Head of caudate nucleus (tissue), 42 donors: ENCODE measurements around the gene SEMA4A.
A peak's percentile ranks its signal among the peaks of the same experiment; 100 is the strongest.
"Not testable (repeated sequence)": the region's sequence is repeated elsewhere in the genome, so short reads cannot be mapped to it uniquely, and the experiment has no call there.

Source experiments
- DNase-seq, 42 donors: peaks; one replicate each; pipeline versions ENCODE4 v3.0.0 to v3.0.0-alpha.2; 2020 to 2021; ENCODE audit warnings: mixed read lengths in 7 of 42
- intact Hi-C: fragments of 100-400 bp; cut with DNase I; formaldehyde crosslinking; loops from one replicate; pipeline ENCODE4 v1.15.0; 2022

The SEMA4A gene

DNA sequence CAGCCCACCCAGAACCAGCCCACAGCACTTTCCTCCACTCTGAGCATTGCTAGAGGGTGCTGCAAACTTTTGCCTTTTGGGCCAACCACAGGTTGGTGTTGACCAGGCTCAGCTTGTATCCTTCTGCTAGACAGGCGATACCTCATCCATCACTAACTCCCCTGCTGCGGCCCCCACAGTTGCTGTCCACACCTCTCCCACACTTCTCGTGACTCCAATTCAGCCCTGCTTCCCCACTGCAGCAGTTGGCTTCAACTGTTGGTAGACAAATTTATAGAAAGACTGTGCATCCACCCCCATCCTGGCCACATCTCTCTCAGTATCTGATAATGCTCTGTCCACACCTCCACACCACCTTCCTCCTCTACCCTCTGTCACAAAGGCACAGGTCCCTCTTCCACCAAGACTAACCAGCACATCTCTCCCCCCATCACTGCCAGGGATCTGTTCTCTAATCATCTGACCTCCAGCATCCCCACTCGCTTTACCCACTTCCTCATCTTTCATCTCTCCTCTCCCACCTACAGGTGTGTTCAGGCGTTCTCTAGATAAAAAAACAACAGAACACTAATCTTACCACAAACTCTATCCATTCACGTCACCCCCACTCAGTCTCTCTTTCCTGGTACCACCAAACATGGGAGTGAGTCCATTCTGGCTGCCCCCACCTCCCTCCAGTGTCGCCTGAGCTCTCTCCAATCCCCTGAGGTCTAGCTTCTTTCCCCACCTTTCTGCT is 24.7 kb downstream of the SEMA4A start:
- DNase-seq, result no peak
- intact Hi-C loops, result no loop called here

DNA sequence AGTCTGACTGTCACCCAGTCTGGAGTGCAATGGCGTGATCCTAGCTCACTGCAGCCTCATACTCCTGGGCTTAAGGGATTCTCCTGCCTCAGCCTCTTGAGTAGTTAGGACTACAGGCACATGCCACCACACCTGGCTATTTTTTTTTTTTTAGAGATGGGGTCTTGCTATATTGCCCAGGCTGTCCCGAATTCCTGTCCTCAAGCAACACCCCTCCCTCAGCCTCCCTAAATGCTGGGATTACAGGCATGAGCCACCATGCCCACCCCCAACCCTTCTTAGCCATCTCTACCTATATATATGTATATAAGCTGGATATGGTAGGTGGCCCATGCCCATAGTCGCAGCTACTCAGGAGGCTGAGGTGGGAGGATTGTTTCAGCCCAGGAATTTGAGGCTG is 27.1 kb downstream of the SEMA4A start:
- intact Hi-C loops, result no loop called here

DNA sequence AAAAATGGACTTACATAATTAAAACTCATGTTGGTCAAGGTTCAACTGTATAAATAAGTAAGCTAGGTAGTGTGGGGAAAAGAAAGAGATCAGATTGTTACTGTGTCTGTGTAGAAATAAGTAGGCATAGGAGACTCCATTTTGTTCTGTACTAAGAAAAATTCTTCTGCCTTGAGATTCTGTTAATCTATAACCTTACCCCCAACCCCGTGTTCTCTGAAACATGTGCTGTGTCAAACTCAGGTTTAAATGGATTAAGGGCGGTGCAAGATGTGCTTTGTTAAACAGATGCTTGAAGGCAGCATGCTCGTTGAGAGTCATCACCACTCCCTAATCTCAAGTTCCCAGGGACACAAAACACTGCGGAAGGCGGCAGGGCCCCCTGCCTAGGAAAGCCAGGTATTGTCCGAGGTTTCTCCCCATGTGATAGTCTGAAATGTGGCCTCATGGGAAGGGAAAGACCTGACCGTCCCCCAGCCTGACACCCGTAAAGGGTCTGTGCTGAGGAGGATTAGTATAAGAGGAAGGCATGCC is 28.1 kb downstream of the SEMA4A start:
- DNase-seq, result not testable (repeated sequence)

More for the DNA sequence above, 27.1 kb downstream of the SEMA4A start:
- DNase-seq, result no peak

DNA sequence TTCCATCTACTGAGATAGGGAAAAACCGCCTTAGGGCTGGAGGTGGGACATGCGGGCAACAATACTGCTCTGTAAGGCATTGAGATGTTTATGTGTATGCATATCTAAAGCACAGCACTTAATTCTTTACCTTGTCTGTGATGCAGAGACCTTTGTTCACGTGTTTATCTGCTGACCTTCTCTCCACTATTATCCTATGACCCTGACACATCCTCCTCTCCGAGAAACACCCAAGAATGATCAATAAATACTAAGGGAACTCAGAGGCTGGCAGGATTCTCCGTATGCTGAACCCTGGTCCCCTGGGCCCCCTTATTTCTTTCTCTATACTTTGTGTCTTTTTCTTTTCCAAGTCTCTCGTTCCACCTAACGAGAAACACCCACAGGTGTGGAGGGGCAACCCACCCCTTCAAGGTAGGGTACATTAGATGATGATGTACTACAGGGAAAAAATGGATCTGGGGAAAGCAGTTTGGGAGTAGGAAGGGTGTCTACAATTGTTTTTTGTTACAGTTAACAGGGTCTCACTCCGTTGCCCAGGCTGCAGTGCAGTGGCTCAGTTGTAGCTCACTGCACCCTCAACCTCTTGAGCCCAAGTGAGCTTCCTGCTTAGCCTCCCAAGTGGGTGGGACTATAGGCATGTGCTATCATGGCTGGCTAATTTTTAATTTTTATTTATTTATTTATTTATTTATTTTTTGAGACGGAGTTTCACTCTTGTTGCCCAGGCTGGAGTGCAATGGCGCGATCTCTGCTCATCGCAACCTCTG is 28.8 kb downstream of the SEMA4A start:
- intact Hi-C loops, DNase-seq: not testable (repeated sequence)

More for the DNA sequence above, 28.1 kb downstream of the SEMA4A start:
- intact Hi-C loops, result not testable (repeated sequence)

DNA sequence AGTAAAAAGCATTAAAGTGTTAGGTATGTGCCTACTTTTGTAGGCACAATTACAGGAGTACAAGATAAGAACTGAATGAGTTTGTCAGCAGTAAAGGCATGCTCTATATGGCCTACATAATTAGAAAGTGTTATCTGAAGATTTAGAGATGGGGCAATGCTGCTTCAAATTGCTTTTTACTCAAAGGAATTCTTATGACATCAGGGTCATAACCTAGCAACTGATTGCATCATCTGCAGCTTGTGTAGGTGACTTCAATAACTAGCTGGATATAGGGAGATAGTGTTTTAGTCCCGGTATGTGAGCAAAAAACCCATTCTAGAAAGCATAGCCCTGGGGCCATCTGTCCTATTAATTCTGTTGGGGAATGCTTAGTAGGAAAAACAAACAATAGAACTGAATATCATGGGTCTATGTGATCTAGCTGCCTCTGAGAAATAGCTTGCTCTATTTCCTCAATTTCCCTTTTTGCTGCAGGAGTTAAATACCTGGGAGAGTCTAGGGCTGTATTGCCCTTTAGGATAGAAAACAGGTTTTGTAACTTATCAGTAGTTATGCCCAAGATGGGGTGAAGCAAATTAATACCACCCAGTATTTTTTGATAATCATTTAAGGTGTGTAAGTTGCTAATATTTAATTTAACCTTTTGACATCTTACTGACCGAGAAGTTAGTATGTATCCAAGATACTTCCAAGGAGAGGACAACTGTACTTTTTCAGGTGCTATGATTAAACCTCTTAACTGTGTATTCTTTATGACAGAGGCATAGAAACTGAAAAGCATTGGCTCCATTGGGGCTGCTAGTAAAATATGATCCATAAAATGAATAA is 33.2 kb downstream of the SEMA4A start:
- DNase-seq, intact Hi-C loops: not testable (repeated sequence)

DNA sequence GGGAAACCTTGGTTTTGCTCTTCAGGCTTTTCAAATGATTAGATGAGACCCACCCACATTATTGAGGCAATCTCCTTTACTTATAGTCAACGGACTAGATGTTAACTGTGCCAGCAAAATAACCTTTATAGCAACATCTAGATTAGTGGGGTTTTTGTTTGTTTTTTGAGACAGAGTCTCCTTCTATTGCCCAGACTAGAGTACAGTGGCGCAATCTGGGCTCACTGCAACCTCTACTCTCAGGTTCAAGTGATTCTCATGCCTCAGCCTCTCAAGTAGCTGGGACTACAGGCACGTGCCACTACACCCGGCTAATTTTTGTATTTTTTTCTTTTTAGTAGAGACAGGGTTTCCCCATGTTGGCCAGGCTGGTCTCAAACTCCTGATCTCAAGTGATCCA is 36.9 kb downstream of the SEMA4A start:
- intact Hi-C loops, result loop anchor here (5.0 kb wide), 1 partner anchor 33 kb away; no protein-coding TSS in a partner anchor
- DNase-seq, result not testable (repeated sequence)

DNA sequence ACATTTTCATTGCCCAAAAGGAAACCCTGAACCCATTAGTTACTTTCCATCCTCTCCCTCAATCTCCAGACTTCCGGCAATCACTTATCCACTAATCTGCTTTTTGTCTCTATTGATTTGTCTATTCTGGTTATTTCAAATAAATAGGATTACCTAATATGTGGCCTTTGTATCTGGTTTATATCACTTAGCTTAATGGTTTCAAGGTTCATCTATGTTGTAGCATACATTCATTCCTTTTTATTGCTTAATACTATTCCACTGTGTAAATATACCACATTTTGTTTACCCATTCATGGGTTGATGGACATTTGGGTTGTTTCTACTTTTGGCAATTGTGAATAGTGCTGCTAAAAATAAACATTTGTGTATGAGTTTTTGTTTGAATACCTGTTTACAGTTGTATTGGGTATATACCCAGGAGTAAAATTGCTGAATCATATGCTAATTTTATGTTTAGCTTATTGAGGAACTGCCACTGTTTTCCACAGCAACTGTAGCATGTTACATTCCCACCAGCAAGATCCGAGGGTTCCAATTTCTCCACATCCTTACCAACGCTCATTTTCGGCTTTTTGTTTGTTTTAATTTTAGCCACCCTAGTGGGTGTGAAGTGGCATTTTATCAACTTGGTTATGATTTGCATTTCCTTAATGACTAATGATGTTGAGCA is 38.0 kb downstream of the SEMA4A start:
- intact Hi-C loops, result loop anchor here (5.0 kb wide), 1 partner anchor 34 kb away; no protein-coding TSS in a partner anchor
- no peak for DNase-seq

DNA sequence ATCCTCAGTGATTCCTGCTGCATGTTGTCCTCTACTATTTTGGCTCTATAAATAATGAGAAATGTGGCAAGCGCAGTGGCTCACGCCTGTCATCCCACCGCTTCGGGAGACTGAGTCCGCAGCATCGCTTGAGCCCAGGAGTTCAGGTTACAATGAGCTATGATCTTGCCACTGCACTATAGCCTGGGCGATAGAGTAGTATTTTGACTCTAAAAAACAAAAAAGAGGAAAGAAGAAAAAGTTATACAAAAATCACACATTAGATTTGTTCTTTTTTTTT is 39.8 kb downstream of the SEMA4A start:
- DNase-seq, result peak in 1 of 42 donors; percentile 32
- intact Hi-C loops, result loop anchor here (5.0 kb wide), 1 partner anchor 36 kb away; no protein-coding TSS in a partner anchor

DNA sequence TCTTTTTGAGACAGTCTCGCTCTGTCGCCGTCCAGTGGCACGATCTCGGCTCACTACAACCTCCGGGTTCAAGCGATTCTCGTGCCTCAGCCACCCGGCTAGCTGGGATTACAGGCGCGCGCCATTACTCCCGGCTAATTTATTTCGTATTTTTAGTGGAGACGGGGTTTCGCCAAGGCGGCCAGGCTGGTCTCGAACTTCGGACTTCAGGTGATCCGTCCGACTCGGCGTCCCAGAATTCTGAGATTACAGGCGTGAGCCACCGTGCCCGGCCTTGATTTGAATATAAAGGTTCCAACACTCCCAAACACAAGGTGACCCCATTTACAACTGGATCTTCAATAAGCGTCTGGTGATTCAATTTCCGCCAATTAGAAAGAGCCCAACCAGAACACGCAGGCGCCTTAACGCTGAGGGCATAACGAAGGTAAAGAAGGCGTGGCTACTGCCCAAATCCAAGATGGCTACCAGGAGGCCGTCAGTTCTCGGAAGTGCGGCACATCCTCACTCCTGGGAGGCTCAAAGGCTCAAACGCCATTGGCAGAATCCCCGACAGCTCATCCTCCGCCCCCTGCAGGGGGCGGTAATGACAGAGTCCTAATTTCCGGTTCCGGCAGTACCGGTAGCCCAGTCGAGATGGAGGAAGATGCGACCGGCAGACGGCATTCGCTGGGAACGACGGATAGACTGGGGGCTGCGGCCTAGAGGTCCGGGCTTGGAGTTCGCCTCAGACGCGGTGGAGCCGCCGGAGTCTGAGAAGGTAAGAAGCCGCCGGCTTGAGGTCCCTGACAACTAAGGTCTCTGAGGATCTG is 40.3 kb downstream of the SEMA4A start, which contains the start of gene SLC25A44:
Gene SLC25A44, plus strand, starts transcription at position 617 of the 812 bp plus-strand sequence. CDS start 5,744 bp downstream, outside the sequence.
- intact Hi-C loops, result loop anchor here (5.0 kb wide), 1 partner anchor 36 kb away; no protein-coding TSS in a partner anchor
- DNase-seq, result peak; percentile 92 to 99 (median 97)

DNA sequence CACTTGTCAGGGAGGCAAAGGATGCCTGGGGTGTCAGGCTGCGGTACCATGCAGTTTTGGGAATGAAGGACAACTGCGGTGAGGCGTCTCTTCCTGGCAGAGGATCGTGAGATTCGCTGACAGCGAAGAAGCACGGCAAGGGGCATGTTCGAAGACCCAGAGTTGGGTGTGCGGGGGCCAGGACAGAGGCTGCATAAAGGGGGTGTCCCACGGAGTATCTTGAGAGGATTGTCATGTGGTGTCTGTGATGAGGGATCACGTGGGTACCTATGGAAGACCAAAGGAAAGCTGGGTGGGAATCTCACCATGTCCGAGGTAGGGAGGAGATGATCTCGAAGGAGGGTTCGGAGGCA is 40.9 kb downstream of the SEMA4A start:
- intact Hi-C loops, result loop anchor here (5.0 kb wide), 1 partner anchor 37 kb away; no protein-coding TSS in a partner anchor
- peak in 37 of 42 donors; percentile 8 to 75 (median 48) for DNase-seq

DNA sequence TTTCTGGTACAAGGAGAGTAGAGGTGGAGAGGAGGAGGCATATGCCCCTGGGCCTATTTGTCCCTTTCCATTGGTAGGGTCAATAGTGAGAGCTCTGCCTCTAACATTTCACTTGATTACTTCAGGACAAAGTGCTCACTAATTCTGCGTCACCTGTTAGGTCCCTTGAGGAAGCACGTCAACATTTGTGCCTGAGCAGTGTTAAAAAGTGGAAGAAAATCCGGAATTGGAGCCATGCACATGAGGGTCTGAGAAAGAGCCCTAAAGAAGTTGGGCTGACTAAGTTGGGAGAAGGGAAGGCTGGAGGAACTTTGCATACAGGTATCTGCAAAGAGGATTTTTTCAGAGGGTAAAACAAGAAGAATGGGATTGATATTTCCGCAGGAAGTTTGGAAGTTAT is 42.5 kb downstream of the SEMA4A start:
- intact Hi-C loops, result no loop called here
- DNase-seq, result no peak

DNA sequence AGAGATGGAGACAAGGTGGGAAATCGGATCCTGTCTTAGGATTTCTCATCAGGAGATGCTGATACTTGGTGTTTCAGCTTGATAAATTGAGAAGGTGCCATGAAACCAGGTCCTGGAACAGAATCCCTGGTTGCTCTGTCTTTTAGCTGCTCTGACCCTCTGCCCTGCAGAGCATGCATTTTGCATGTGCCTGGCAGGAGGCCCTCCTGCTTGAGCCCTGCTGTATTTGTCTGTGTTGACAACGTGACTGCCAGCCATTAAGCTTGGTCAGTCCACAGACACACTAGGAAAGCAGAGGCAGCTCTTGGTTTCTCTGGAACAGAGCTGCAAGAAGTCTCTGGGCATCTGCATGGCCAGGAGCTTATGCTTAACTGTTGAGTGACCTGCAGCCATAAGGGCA is 43.1 kb downstream of the SEMA4A start:
- intact Hi-C loops, result no loop called here
- DNase-seq, result no peak

DNA sequence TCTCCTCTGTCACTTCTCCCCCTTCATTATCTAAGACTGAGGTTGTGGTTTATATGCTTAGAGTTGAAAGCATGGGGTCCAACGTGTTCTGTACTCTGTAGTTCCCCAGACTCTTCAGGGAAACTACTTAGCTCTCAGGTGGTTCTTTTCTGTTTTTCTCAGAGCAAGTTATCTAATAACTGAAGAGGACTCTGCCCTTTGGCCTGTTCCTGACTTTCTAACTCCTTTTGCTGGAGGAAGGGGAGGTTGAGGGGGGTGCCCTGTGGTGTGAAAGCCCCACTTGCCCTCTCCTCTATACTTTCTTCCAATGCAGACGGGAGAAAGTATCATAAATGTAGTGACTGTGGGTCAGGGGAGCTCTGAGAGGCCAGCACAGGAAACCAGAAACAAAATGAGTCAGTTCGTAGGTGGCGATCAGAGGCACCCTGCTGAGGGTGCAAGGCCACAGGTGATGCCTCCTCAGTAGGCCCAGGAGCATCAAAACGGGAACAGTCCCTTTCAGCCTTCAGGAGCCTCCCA is 45.5 kb downstream of the SEMA4A start:
- peak in 1 of 42 donors; percentile 7 for DNase-seq
- intact Hi-C loops, result no loop called here

DNA sequence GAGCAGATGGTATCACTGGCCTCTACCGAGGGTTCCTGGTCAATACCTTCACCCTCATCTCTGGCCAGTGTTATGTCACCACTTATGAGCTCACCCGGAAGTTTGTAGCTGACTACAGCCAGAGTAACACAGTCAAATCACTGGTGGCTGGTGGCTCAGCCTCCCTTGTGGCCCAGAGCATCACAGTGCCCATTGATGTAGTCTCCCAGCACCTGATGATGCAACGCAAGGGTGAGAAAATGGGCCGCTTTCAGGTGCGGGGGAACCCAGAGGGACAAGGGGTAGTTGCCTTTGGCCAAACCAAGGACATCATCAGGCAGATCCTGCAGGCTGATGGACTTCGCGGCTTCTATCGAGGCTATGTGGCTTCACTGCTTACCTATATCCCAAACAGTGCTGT is 46.7 kb downstream of the SEMA4A start:
- peak in 2 of 42 donors; percentile 5 to 10 for DNase-seq
- intact Hi-C loops, result no loop called here

DNA sequence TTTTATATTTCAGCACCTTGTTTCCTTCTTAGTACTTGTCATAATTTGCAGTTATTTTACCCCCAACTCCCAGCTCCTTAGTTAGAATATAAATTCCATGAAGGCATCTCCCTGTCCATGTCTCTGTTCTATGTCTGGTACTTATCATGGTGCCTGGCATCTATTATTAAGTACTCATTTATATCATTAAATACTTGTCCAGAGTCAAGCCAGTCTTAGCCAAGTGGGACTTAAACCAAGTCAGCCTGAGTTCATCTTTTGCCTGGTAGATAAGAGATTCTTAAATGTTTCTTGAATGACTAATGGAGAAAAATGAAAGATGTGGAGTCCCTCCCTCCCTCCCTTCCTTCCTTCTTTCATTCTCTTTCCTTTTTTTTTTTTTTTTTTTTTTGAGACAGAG is 49.9 kb downstream of the SEMA4A start:
- DNase-seq, result no peak
- intact Hi-C loops, result no loop called here

DNA sequence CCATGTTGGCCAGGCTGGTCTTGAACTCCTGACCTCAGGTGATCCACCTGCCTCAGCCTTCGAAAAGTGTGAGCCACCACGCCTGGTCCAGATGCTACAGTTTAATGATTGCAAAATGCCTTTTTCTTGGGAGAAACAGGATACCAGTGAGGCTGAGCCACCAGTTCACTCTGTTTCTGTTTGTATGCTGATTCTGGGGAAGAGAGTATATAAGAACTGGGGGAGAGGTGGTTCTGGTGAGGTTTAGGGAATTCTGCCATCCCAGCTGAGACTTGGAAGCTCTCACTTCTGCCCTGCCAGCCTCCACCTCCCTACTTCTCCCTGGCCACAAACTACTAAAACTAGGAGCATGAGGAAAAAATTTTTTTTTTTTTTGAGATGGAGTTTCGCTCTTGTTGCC is 51.3 kb downstream of the SEMA4A start:
- no peak for DNase-seq
- intact Hi-C loops, result no loop called here

DNA sequence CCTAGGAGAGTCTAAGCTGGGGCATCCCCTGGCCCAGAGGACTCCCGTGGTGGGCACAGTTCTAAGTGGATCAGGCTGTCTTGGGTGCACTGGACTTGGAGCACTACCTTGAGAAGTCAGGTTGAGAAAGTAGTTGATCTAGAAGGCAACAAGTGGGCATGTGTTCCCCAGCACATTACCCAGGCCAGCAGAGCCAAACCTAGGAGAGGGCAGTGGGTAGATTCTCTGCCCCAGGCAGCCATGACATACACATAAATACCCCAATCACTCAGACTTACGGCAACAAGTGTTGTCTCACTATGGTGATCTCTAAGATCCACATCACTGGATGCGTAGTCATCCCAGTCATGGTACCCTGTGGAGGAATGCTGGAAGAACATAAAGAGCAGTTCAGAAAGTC is 57.9 kb downstream of the SEMA4A start:
- DNase-seq, result peak in 1 of 42 donors; percentile 11
- intact Hi-C loops, result no loop called here

DNA sequence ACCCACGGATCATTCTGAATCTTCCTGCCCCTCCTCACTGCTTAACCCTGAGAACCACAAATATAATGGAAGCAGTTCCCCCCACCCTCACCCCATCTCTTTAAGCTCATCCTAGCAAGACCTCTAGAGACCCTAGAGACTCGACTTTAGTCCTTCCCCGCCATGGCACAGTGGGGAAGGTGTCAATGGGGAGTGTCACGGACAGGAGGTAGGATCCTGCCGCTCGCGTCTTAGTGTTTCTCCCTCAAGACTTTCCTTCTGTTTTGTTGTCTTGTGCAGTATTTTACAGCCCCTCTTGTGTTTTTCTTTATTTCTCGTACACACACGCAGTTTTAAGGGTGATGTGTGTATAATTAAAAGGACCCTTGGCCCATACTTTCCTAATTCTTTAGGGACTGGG is 58.7 kb downstream of the SEMA4A start:
- intact Hi-C loops, result no loop called here
- DNase-seq, result no peak
